ENCODE results near the gene CD59. TPM values are rescaled to one million over a fixed set of nuclear protein-coding genes. Genes with fewer than 3 reads are reported as not detected.

The CD59 gene
- total and polyA plus RNA-seq, 2 of the 4 experiments (the other 2 are of a cell fraction): 765 to 1,140 TPM

- no peak overlapping the region for H3K18ac ChIP-seq (ENCODE audit: low read depth, low read length)
- peaks cover 4% of the 10 kb centered on the region; the same call in 1 of the 2 replicates for H4K20me1 ChIP-seq (ENCODE audit: insufficient read depth, low read length)
- H3K4me2 ChIP-seq (ENCODE audit: low read depth, low read length): no peak overlapping the region
- DNase-seq (no peak), ATAC-seq (ENCODE audit: low read depth) (no peak)
- dilution Hi-C loops (cut with HindIII; ENCODE audit: low sequenced_read_pairs, unreplicated experiment): no loop called here
- H2AK9ac ChIP-seq (replicated peaks; ENCODE audit: low read depth, low read length, poor library complexity): no peak overlapping the region
- BruUV-seq (replicated peaks): no TSS peak
- intact Hi-C loops (cut with micrococcal nuclease): no loop called here
- H3K27ac ChIP-seq (ENCODE audit: insufficient read depth, low read length): 0 out of 2 replicates have a peak overlapping the region, but pooled peaks have one; percentile 22
- in situ Hi-C loops (cut with MboI; ENCODE audit: low sequenced_read_pairs): no loop called here
- H3K4ac ChIP-seq (ENCODE audit: low read depth, low read length): peak overlapping the region; percentile 45
- peak overlapping the region; percentile 15; the same call in 1 of the 2 replicates for H3K23ac ChIP-seq (ENCODE audit: low read depth, low read length)
- no peak overlapping the region for H2BK120ac ChIP-seq (ENCODE audit: low read depth, low read length)
- no peak overlapping the region for H3K9ac ChIP-seq (ENCODE audit: low read depth, low read length)
- H3K27me3 ChIP-seq (ENCODE audit: control insufficient read depth, insufficient read depth, low read length): no peaks in the 10 kb centered on the region
- ChIA-PET POLR2A (ENCODE audit: unreplicated experiment) (no interaction called here), CTCF (no interaction called here)
- H2BK20ac ChIP-seq (ENCODE audit: low read depth, low read length): 0 out of 2 replicates have a peak overlapping the region, but pooled peaks have one; percentile 18
- H3K9me1 ChIP-seq (ENCODE audit: insufficient read depth, low read length): peaks cover 42% of the 10 kb centered on the region
- H2AFZ ChIP-seq (replicated peaks; ENCODE audit: low read length, poor library complexity): no peak overlapping the region
- peak overlapping the region; percentile 55 for H2BK5ac ChIP-seq (ENCODE audit: low read depth, low read length, poor library complexity, severe bottlenecking)
- peaks cover 26% of the 10 kb centered on the region for H3K4me1 ChIP-seq (ENCODE audit: control insufficient read depth, insufficient read depth, low read length)
- no peak overlapping the region for H3K4me3 ChIP-seq (ENCODE audit: insufficient read depth, low read depth, low read length)
- peaks cover 29 to 66% of the 10 kb centered on the region in 2 experiments; a peak in 3 of 4 replicates for H3K79me1 ChIP-seq (ENCODE audit: low read depth in 1 of 2, low read length in 2 of 2)
- TF ChIP-seq POLR2A (IDR thresholded peaks at IDR 0.05; ENCODE audit: low read depth, low read length): no peak
- no peak for TF ChIP-seq CTCF (conservative IDR thresholded peaks at IDR 0.05; ENCODE audit: low read depth, low read length)
- no peak for TF ChIP-seq BHLHE40 (IDR thresholded peaks at IDR 0.05; ENCODE audit: low read depth, low read length)
- TF ChIP-seq MXI1 (IDR thresholded peaks at IDR 0.05; ENCODE audit: borderline replicate concordance, low read depth, low read length): no peak
- no peak for TF ChIP-seq ELK1 (IDR thresholded peaks at IDR 0.05; ENCODE audit: borderline replicate concordance, low read depth, low read length)
- H4K91ac ChIP-seq (ENCODE audit: insufficient read depth, low read depth, low read length): 0 out of 2 replicates have a peak overlapping the region, but pooled peaks have one; percentile 12
- H3K9me3 ChIP-seq (ENCODE audit: control insufficient read depth, insufficient read depth, low read length): no peaks in the 10 kb centered on the region
- WGBS, 2 experiments (ENCODE audit: extremely low coverage in 2 of 2, insufficient read length in 1 of 2): no CpG with 5 or more reads among the region's 5 CpGs
- H2BK15ac ChIP-seq (ENCODE audit: low read depth, low read length): no peak overlapping the region
- H3K36me3 ChIP-seq (ENCODE audit: control insufficient read depth, insufficient read depth, low read length): peaks cover 12% of the 10 kb centered on the region
- no peak overlapping the region for H3K56ac ChIP-seq (ENCODE audit: extremely low read depth, insufficient read depth, low read length)
- no peak overlapping the region; the same call in 1 of the 2 replicates for H4K5ac ChIP-seq (ENCODE audit: low read depth, low read length)
- H3K14ac ChIP-seq (replicated peaks; ENCODE audit: low read depth, low read length): peak overlapping the region; percentile 88
- H2AK5ac ChIP-seq (ENCODE audit: low read depth, low read length): peak overlapping the region; percentile 23; the same call in 1 of the 2 replicates
- peak overlapping the region in 1 of 2 experiments; percentile 26; a peak in 2 of 4 replicates for H4K8ac ChIP-seq (ENCODE audit: low read depth in 2 of 2, low read length in 2 of 2)
Observed at GRCh38 chr11:33703234-33703633, 33.0 kb downstream of the CD59 start.
